Measurements from ENCODE around the gene SLC39A12. TPM values are rescaled to one million over a fixed set of nuclear protein-coding genes. Genes with fewer than 3 reads are reported as not detected.
"Not testable (repeated sequence)": the region's sequence is repeated elsewhere in the genome, so short reads cannot be mapped to it uniquely, and the experiment has no call there.

SLC39A12 gene
- total RNA-seq, 4 donors from 2014 or later = not detected

- Histone ChIP-seq H3K27me3 (no peaks in the 10 kb centered on the region), H3K4me3 (no peak overlapping the region), H3K27ac (no peak overlapping the region), H3K9me3 (no peaks in the 10 kb centered on the region), H3K4me1 (no peaks in the 10 kb centered on the region), H3K36me3 (no peaks in the 10 kb centered on the region)
- TF ChIP-seq POLR2A (IDR thresholded peaks at IDR 0.05) (no peak), CTCF (IDR thresholded peaks at IDR 0.05 in 4 of 5, conservative IDR thresholded peaks at IDR 0.05 in 1 of 5) (no peak)
- ATAC-seq (no peak), DNase-seq (no peak)
- in situ Hi-C loops (cut with MboI; ENCODE audit: low sequenced_read_pairs in 4 of 4) = no loop called here
- intact Hi-C loops (cut with DNase I; ENCODE audit: low total_unique reads) = no loop called here
Measured at GRCh38 chr10:17943033-17943745, 8.5 kb upstream of the SLC39A12 start.

GRCh38 chr10:17950269-17950668 is 1.4 kb upstream of the SLC39A12 start:
- H3K4me3 ChIP-seq; DNase-seq; H3K27me3 ChIP-seq; H3K36me3 ChIP-seq; H3K9me3 ChIP-seq; ATAC-seq; H3K27ac ChIP-seq; in situ Hi-C loops (cut with MboI; ENCODE audit: low sequenced_read_pairs in 4 of 4); intact Hi-C loops (cut with DNase I; ENCODE audit: low total_unique reads); H3K4me1 ChIP-seq: not testable (repeated sequence)

GRCh38 chr10:17950726-17951125 is 992 bp upstream of the SLC39A12 start:
- no peak for ATAC-seq
- no peaks in the 10 kb centered on the region for H3K9me3 ChIP-seq
- intact Hi-C loops (cut with DNase I; ENCODE audit: low total_unique reads) (no loop called here), in situ Hi-C loops (cut with MboI; ENCODE audit: low sequenced_read_pairs in 4 of 4) (no loop called here)
- DNase-seq = no peak
- no peak overlapping the region for H3K4me3 ChIP-seq
- no peaks in the 10 kb centered on the region for H3K27me3 ChIP-seq
- no peaks in the 10 kb centered on the region for H3K36me3 ChIP-seq
- TF ChIP-seq CTCF (IDR thresholded peaks at IDR 0.05 in 4 of 5, conservative IDR thresholded peaks at IDR 0.05 in 1 of 5) (no peak), POLR2A (IDR thresholded peaks at IDR 0.05) (no peak)
- H3K27ac ChIP-seq = no peak overlapping the region
- H3K4me1 ChIP-seq = no peaks in the 10 kb centered on the region

DNA sequence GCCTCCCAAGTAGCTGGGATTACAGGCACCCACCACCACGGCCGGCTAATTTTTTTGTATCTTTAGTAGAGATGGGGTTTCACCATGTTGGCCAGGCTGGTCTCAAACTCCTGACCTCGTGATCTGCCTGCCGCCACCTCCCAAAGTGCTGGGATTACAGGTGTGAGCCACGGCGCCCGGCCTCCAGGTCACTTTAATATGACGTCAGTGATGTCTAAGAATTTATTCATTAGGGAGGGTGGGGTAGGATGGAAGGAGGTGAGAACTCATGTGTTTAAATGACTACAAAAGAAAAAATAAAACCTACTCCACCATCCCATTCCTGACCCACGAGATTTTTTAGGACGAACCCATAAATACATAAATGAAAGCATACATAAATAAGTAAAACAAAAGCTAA is 2.7 kb downstream of the SLC39A12 start:
- DNase-seq; in situ Hi-C loops (cut with MboI; ENCODE audit: low sequenced_read_pairs in 4 of 4); H3K27me3 ChIP-seq; ATAC-seq; H3K4me1 ChIP-seq; H3K36me3 ChIP-seq; intact Hi-C loops (cut with DNase I; ENCODE audit: low total_unique reads); H3K27ac ChIP-seq; H3K4me3 ChIP-seq; H3K9me3 ChIP-seq: not testable (repeated sequence)

DNA sequence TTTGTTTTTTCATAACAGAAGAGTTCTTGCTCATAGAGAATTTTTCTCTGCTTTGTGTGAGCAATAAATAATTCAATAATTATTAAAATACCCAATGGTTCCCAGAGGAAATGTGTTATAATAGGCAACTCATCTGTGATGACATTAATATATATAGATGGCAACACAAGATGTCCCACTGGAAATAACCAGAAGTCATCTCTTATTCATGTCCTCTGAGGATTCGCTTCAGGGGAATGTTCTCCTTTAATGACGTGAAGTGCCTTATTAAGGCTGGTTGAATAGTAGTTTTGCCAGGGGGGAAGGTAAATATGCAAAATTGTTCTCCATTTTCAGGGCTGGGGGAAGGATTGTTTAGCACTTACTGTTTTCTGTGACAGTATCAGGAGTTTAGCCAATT is 3.1 kb downstream of the SLC39A12 start:
- H3K9me3 ChIP-seq = no peaks in the 10 kb centered on the region
- no peak for ATAC-seq
- no peaks in the 10 kb centered on the region for H3K36me3 ChIP-seq
- H3K4me3 ChIP-seq = no peak overlapping the region
- no peak for TF ChIP-seq POLR2A (IDR thresholded peaks at IDR 0.05)
- in situ Hi-C loops (cut with MboI; ENCODE audit: low sequenced_read_pairs in 4 of 4) (no loop called here), intact Hi-C loops (cut with DNase I; ENCODE audit: low total_unique reads) (no loop called here)
- H3K27me3 ChIP-seq = no peaks in the 10 kb centered on the region
- H3K27ac ChIP-seq = no peak overlapping the region
- no peak for DNase-seq
- H3K4me1 ChIP-seq = no peaks in the 10 kb centered on the region

DNA sequence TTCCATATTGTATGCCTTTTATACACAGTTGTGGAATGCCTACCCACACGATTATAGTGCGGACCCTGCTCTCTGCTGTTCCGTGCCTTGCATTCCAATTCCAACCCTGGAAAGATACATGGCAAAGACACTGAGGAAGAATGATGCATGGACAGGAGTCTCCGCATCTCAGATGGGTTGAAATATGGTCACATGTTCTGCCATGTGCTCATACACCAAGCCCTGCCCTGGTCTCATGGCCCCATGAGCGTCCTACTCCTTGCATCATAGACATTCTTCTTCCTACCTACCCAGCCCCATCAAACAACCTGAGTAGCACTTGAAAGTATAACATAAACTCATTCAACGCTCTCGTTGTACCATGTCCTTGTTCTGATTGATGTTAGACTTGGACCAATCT is 6.3 kb downstream of the SLC39A12 start:
- ATAC-seq = no peak
- Histone ChIP-seq H3K4me1 (no peaks in the 10 kb centered on the region), H3K27me3 (no peaks in the 10 kb centered on the region), H3K9me3 (no peaks in the 10 kb centered on the region), H3K4me3 (no peak overlapping the region), H3K27ac (no peak overlapping the region), H3K36me3 (no peaks in the 10 kb centered on the region)
- intact Hi-C loops (cut with DNase I; ENCODE audit: low total_unique reads) = no loop called here
- TF ChIP-seq POLR2A (IDR thresholded peaks at IDR 0.05) (no peak), CTCF (IDR thresholded peaks at IDR 0.05 in 4 of 5, conservative IDR thresholded peaks at IDR 0.05 in 1 of 5) (no peak)
- in situ Hi-C loops (cut with MboI; ENCODE audit: low sequenced_read_pairs in 4 of 4) = no loop called here
- DNase-seq = no peak
